ENCODE data around the gene STAU1.

Gene STAU1

GRCh38 chr20:49183444-49183843 lies 4.7 kb downstream of the STAU1 start:
- POLR2A ChIA-PET: interaction anchor here (1.2 kb wide), 1 partner anchor 36 kb away, joined by 4 read pairs; the partner anchor contains the start of gene DDX27
- TF ChIP-seq FOXK2 (IDR thresholded peaks at IDR 0.05): no peak
- no peak for TF ChIP-seq TARDBP (IDR thresholded peaks at IDR 0.05)
- TF ChIP-seq ZNF384 (IDR thresholded peaks at IDR 0.05): no peak
- no peak for TF ChIP-seq NFRKB (IDR thresholded peaks at IDR 0.05)
- no peak for TF ChIP-seq SP1 (IDR thresholded peaks at IDR 0.05)
- no peak for TF ChIP-seq L3MBTL2 (conservative IDR thresholded peaks at IDR 0.05)
- TF ChIP-seq BHLHE40 (IDR thresholded peaks at IDR 0.05; ENCODE audit: borderline replicate concordance): no peak
- TF ChIP-seq SUZ12 (IDR thresholded peaks at IDR 0.05): no peak
- TF ChIP-seq CTBP1 (IDR thresholded peaks at IDR 0.05; ENCODE audit: borderline replicate concordance): no peak
- TF ChIP-seq FOXM1 (IDR thresholded peaks at IDR 0.05; ENCODE audit: borderline replicate concordance): no peak
- no peak for TF ChIP-seq FOXA1 (IDR thresholded peaks at IDR 0.05)
- TF ChIP-seq HDGF (IDR thresholded peaks at IDR 0.05; ENCODE audit: borderline replicate concordance): no peak
- no peak for TF ChIP-seq ARNT (IDR thresholded peaks at IDR 0.05)
- no peak for TF ChIP-seq ELF4 (IDR thresholded peaks at IDR 0.05)
- no peak for TF ChIP-seq LEF1 (IDR thresholded peaks at IDR 0.05; ENCODE audit: borderline replicate concordance)
- no peak for TF ChIP-seq PKNOX1 (IDR thresholded peaks at IDR 0.05)

DNA sequence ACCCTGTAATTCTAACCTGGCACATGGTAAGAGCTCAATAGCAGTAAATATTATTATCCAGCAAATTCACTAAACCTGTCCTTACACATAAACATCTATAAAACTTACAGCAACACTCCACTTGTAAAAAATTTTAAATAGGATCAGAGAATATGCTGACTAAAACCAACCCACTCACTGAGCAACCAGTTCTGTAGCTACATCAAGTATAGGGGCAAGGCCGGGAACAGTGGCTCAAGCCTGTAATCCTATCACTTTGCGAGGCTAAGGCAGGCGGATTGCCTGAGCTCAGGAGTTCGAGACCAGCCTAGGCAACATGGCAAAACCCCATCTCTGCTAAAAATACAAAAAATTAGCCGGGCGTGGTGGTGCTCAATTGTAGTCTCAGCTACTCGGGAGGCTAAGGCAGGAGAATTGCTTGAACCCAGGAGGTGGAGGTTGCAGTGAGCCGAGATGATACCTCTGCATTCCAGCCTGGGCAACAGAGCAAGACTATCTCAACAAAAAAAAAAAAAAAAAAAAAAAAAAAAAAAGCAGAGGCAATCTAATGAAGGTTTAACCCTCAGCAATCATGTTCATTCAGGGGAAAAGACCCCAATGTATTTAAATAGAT lies 6.8 kb downstream of the STAU1 start:
- DNase-seq (ENCODE audit: extremely low spot score): no peak
- ChIA-PET CTCF (interaction anchor here (0.7 to 1.0 kb wide), 2 partner anchors 36 to 48 kb away, joined by 3 to 8 read pairs; no protein-coding TSS in a partner anchor), POLR2A (interaction anchor here (1.2 to 1.3 kb wide), 2 partner anchors 38 to 135 kb away, joined by 4 to 5 read pairs; partner anchors contain the start of genes CSE1L and DDX27)
- TF ChIP-seq LEF1 (IDR thresholded peaks at IDR 0.05; ENCODE audit: borderline replicate concordance) (no peak), HDGF (IDR thresholded peaks at IDR 0.05; ENCODE audit: borderline replicate concordance) (no peak), ZNF384 (IDR thresholded peaks at IDR 0.05) (no peak; the same call in 1 of the 2 replicates), BHLHE40 (IDR thresholded peaks at IDR 0.05; ENCODE audit: borderline replicate concordance) (no peak), NFRKB (IDR thresholded peaks at IDR 0.05) (no peak), SP1 (IDR thresholded peaks at IDR 0.05) (no peak)

More at GRCh38 chr20:49183444-49183843, 4.7 kb downstream of the STAU1 start:
- no peak for DNase-seq (ENCODE audit: extremely low spot score)
- CTCF ChIA-PET: interaction anchor here (0.7 kb wide), 1 partner anchor 11 kb away, joined by 3 read pairs; no protein-coding TSS in a partner anchor

- no peak for DNase-seq (ENCODE audit: extremely low spot score)
- ChIA-PET CTCF (interaction anchor here (0.6 kb wide), 2 partner anchors 45 to 496 kb away, joined by 3 to 4 read pairs; no protein-coding TSS in a partner anchor), POLR2A (interaction anchor here (0.6 to 1.2 kb wide), 2 partner anchors 9 to 41 kb away, joined by 3 read pairs; partner anchors contain the start of gene STAU1)
- TF ChIP-seq LEF1 (IDR thresholded peaks at IDR 0.05; ENCODE audit: borderline replicate concordance) (no peak), ARNT (IDR thresholded peaks at IDR 0.05) (no peak)
Measured at GRCh38 chr20:49179368-49180277, 8.5 kb downstream of the STAU1 start.

GRCh38 chr20:49174183-49174582 lies 14.0 kb downstream of the STAU1 start:
- ChIA-PET POLR2A (no interaction called here), CTCF (no interaction called here)
- DNase-seq (ENCODE audit: extremely low spot score): no peak
- TF ChIP-seq SUZ12 (IDR thresholded peaks at IDR 0.05): no peak
- TF ChIP-seq L3MBTL2 (conservative IDR thresholded peaks at IDR 0.05): no peak
- no peak for TF ChIP-seq BHLHE40 (IDR thresholded peaks at IDR 0.05; ENCODE audit: borderline replicate concordance)
- TF ChIP-seq FOXA1 (IDR thresholded peaks at IDR 0.05): no peak
- TF ChIP-seq TARDBP (IDR thresholded peaks at IDR 0.05): no peak
- no peak for TF ChIP-seq ARNT (IDR thresholded peaks at IDR 0.05)
- no peak for TF ChIP-seq FOXK2 (IDR thresholded peaks at IDR 0.05)
- no peak for TF ChIP-seq NFRKB (IDR thresholded peaks at IDR 0.05)
- no peak for TF ChIP-seq ELF4 (IDR thresholded peaks at IDR 0.05)
- TF ChIP-seq CTBP1 (IDR thresholded peaks at IDR 0.05; ENCODE audit: borderline replicate concordance): no peak
- TF ChIP-seq PKNOX1 (IDR thresholded peaks at IDR 0.05): no peak
- TF ChIP-seq FOXM1 (IDR thresholded peaks at IDR 0.05; ENCODE audit: borderline replicate concordance): no peak

GRCh38 chr20:49172413-49172812 lies 15.7 kb downstream of the STAU1 start:
- TF ChIP-seq ARNT (IDR thresholded peaks at IDR 0.05) (no peak), ELF4 (IDR thresholded peaks at IDR 0.05) (no peak), SP1 (IDR thresholded peaks at IDR 0.05) (no peak), LEF1 (IDR thresholded peaks at IDR 0.05; ENCODE audit: borderline replicate concordance) (no peak)
- ChIA-PET POLR2A (no interaction called here), CTCF (no interaction called here)
- DNase-seq (ENCODE audit: extremely low spot score): no peak

GRCh38 chr20:49171909-49172308 lies 16.2 kb downstream of the STAU1 start:
- no peak for DNase-seq (ENCODE audit: extremely low spot score)
- TF ChIP-seq ELF4 (IDR thresholded peaks at IDR 0.05) (no peak), NFRKB (IDR thresholded peaks at IDR 0.05) (no peak), ZNF384 (IDR thresholded peaks at IDR 0.05) (no peak), HDGF (IDR thresholded peaks at IDR 0.05; ENCODE audit: borderline replicate concordance) (no peak), ARNT (IDR thresholded peaks at IDR 0.05) (no peak), LEF1 (IDR thresholded peaks at IDR 0.05; ENCODE audit: borderline replicate concordance) (no peak)
- ChIA-PET POLR2A (no interaction called here), CTCF (no interaction called here)

All from HEK293T (cell line).